NOMO-1 (cell line): ENCODE measurements around the gene CRYBB3.

Source experiments
- DNase-seq, 2 experiments: peaks; one replicate each; lab custom pipeline; 2025; ENCODE audit not compliant: unreplicated experiment in 2 of 2; lab: John Stamatoyannopoulos, UW

The CRYBB3 gene

DNA sequence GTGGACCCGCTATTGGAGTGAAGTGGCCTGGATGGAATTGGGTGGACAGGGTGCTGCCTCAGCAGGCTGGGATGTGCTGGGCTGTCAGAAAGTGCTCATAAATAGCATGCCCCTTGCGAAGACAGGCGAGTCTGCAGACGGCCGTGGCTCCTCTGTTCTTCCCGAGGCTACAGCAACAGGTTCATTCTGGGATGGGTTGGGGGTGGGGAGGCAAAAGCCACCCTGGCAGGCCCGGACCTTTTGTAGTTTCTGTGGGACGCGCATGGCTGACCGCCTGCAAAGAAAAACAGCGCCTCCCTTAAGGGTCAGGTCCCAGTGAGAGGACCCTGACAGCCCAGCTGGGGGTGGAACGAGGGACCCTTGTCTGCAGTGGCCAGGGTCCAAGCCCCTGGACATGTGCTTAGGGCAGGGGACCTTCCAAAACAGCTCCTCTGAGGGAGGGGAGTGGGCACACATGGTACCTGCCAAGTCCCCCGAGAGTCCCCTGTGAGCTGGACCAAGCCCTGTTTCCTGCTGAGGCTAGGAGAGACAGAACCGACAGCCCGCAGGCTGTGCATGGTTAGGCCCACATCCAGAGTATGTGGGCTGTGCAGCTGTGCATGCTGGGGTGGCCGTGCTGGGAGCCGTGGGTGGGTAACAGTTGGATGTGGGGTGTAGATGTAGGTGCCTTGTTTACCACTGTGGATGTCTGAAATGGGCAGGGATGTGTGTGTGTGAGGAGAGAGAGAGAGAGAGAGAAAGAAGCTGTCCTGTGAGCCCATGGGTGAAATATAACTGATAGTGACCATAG lies at the start of gene CRYBB3:
TSS of gene CRYBB3 (plus strand) at position 128 of the 790 bp plus-strand sequence. CDS start 1,539 bp downstream, outside the sequence.
- no peak for DNase-seq

DNA sequence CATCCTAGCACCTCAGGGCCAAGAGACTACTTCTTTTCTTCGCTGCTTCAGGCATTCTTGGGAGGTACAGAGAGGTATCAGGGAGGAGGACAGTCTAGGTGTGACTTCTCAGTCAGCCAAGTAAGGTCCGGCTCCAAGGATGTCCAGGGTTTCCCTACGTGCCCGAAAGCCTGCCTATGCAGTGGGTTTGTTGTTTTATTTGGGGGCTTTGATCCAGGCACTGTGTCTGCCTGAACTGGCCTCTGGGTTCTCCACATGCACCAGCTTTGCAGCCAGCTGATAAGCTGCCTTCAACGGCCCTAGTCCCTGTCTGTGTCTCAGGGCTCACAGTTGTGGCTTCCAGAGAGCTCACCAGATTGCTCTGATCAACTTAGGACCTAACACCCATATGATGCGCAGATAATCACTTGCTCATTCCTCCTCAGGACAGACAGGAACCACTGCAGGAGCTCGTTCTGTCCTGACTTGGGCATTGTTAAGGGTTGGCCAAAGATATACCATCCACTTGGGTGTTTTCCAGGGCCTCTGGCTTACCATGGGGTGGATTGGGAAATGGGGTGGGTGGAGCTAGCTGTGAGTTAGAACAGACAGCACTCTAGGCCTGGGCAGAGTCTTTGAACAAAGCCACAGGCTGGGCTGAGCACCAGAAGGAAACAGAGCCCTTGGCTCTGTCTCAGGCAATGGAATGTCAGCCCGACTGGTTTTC lies 45.5 kb upstream of the CRYBB3 start:
- DNase-seq: no peak

DNA sequence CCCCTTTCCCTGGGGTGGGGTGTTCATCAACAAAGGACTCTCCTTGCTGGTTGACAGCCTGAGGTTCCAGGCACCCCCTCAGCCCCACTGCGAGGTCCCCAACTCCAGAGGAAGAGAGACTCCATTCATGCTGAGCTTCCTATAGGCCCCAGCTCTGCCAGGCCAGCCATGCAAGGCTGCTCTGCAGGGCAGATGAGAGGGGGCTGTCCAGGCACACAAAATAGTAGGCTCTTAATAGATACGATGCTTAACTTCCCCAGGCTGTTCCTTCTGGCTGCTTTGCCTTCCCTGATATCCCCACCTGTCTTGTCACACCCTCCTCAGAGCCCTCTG lies 45.0 kb upstream of the CRYBB3 start:
- DNase-seq: no peak

DNA sequence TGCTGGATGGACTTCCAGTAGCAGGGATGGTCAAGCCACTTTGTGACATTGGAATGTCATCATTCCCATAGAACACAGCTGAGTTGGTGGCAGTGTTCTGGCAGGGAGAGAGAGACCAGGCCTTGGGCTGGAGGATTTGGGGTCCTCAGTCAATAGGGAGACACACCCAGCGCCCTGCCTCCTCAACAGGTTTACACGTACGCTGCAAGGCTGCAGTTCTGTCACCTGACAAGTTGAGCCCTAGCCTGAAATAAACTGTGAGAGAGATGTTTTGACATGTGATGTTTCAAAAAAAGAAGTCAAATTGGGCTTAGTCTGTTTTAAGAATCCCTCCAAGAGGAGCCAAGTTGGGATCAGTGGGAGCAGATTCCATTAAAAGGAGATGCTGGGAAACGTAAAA lies 42.9 kb upstream of the CRYBB3 start:
- no peak for DNase-seq

DNA sequence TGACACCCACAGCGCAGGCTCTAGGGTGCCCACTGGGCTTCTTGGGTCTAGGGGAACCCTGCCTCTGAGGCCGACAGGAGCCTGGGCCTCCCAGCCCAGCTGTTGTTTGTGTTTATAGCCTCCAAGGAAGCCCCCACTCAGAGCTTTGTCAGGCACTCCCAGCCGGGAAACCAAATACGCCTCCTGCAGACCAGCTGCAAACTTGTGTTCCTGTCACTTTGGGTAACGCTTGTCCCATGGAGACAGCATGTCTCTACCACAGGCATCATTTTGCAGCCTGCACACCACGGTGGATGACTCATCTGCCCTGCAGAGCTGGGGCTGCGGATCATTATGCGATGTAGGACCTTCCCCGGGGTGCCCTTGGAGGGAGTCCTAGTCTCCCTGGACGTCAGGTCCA lies 40.6 kb upstream of the CRYBB3 start:
- DNase-seq: no peak

DNA sequence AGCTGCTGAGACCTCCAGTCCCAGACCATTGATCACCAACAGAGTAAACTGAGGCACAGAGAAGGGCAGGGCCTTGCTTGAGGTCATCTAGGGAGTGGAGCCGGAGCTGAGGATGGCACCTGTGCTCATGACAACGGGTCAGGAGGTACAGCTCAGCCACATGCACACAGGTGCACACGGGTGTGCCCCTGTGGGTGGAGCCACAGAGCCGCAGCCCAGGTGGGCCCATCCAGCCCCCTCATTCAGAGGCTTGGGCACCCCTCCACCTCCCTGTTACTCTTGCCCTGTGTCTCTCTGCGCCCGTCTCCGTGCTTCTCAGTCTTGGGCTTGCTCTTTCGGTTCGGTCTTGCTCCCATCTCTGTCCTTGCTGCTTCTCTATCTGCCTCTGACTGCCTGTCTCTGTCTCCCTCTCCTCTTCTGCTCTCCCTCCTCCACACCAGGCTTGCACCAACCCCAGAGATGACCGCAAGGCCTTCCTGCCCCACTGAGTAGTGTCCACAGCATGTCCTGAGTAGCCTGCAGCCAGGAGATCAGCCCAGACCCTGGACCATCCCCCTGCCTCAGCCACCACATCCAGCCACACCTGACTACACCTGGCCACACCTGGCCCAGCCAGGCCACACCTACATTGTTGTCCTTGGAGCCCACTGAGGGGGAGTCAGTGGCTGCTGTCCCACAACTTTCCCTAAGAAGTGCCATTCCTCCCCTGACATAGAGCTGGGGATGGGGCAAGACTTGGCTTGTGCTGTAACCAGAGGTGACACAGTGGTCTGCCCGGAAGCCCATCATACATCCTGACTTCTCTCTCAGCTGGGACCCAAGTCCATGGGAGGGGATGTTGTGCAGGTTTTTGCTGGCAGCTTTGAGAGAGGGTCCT lies 39.3 kb upstream of the CRYBB3 start:
- DNase-seq: no peak

DNA sequence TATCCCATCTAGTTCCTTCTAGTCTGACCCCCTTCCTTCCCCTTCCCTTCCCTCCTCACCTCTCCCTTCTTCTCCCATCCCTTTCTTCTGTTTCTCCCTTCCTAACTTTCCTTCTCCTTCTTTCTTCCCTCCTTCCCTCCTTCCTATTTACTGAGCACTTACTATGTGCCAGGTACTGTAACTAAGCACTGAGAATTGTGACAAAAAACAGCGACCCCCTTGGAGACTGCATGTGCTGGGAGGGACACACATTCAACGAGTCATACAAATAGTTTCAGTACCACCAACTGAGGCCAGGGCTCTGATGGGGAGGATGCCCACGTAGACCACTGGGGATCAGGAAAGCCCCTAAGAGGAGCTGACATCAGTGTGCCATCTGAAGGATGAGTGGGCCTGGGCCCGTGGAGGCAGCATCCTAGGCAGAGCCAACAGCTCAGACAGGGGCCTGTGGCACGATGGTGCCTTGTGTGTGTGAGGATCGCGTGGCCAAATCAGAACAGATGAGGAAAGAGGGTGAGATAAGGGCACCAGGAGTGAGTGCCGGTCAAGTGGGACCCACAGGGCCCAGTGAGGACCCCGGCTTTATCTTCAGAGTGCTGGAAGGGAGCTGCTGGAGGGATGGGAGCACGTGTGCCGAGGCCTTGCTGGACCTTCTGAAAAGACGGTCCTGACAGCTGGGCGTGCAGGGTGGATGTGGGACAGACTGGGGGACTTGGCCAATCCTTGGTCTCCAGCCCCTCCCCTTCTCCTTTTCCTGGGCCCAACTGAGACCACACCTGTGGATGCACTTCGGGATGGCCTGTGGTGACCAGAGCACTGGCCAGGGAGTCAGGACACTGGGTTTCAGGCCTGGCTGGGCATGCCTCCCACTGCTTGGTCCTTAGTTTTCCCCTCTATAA lies 38.4 kb upstream of the CRYBB3 start:
- DNase-seq: no peak

DNA sequence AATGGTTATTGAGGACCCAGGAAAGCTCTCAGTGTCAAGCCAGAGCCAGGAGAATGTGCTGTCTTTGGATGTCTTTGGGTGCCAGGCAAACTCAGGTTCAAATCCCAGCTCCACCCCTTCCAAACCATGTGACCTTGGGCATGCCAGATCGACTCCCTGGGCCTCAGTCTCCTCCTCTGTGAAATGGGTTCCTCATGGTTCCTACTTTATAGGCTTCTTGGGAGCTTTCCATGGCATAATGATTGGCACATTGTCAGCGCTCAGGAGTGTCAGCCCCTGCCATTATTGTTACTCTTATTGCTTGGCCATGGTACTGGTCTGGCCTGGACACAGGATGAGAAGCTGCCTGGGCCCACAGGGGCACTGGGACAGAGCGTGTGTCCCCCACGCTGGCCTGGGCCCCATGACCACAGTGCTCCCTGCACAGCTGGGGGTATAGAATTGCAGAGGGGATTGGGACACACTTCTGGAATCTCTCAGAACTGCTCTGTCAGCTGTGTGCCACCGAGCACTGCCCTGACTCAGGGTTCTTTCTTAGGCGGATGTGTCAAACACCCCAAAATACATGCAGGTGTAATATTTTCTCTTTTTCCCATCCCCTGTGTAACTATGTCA lies 37.6 kb upstream of the CRYBB3 start:
- DNase-seq: no peak

DNA sequence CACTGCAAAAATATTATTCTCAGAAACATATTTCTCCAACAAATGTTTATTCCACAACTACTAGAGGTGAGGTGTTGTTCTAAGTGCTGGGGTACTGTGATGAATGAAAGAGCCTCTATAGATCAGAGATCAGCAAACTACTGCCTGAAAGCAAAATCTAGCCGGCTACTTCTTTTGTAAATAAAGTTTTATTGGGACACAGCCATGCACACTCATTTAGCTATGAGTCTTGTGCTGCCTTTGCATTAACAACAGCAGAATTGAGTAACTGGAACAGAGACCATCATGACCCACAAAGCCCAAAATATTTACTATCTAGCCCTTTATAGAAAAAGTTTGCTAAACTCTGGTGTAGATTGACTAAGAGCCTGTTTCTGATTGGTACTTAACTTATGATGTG lies 37.1 kb upstream of the CRYBB3 start:
- no peak for DNase-seq

DNA sequence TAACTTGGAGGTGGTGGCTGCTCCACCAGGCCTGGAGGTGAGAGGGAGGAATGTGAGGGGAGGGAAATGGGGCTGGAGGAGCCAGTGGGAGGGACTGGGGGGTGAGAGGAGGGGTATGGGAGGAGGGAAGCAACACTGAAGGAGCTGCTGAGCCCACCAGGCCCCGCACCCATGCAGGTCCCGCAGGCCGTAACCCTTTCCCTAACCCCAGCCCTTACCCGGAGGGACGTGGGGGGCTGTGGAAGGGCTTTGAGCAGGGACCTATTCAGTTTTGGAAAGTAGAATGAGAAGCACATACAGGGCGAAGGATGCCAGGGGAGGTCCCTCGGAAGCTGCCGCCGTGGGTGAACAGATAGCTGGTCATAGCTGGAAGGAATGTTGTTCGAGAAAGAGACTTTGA lies 33.9 kb upstream of the CRYBB3 start:
- no peak for DNase-seq

DNA sequence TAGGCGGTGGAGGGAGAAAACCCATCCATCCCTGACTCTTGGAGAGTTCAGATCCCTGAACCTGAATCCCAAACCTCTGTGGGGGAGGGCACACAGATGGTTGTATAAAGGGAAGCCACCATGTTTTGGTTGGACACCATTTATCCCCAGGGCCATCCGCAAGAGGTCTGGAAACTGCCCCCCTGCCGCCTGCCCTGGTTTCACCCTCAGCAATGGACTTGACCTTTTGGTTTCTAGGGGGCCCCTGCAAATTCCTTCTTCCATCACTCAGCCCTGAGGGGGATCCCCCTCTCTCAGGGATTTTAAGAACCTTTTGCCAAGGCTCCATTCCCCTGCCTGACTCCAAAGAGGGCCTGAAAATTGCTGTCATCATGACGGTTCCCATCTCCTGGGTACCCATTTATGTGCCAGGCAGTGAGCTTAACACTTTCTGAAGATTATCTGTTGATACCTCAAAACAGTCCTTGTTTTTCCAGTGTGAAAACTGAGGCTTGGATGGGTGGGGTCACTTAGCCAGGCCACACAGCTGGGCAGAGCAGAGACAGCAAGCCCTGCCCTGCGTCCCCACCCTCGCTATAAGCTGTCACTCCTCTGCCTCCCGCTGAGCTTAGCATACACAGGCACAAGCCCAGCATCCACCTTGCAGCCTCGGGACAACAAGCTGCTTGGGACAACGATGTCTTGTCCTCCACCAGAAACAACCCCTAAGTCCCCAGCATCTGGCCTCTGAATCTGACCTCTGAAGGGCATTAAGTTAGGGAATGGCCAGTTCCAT lies 33.2 kb upstream of the CRYBB3 start:
- DNase-seq: no peak

DNA sequence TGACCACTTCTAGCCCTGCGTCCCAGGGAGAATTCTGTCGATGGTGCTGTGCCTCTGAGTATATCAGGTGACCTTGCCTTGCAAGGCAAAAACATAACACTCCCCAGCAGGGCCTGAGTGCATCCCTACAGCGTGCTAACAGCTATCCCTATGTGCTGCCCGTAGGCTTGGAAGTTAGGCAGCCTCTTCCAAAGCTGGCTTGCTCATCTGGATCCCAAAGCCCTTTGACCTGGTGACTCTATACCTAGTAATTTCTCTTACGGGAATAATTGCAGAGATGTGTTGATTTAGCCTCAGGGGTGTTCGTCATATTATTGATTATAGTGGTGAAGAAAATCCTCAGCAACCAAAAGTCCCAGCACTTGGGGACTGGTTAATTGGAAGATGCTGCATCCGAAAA lies 32.6 kb upstream of the CRYBB3 start:
- no peak for DNase-seq

DNA sequence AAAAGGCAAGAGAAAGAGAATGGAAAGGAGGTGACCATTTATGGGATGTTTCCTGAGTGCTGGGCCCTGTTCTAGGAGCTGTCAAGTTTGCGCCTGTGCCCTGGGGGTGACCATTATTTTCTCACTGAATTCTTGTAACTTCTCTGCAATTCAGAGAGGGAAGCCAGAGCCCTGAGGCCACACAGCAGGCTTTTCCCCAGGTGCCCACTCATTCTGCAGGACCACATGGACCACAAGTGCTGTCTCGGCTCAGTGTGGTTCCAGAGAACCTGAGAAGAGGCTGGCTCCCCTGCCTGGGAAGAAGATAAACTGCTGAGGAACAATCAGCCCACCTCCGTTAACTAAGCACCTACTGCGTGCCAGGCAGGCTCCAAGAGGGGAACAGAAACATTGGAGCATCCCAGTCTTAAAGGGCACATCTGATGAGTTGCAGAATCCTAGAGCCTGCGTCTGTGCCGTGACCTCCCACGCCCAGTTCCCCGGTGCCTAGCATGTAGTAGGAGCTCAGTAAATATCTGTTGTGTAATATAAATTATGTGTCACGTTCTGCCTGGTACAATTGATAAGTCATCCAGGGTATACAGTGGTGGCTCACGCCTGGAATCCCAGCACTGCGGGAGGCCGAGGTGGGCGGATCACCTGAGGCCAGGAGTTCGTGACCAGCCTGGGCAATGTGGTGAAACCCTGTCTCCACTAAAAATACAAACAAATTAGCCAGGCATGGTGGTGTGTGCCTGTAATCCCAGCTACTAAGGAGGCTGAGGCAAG lies 31.6 kb upstream of the CRYBB3 start:
- no peak for DNase-seq

DNA sequence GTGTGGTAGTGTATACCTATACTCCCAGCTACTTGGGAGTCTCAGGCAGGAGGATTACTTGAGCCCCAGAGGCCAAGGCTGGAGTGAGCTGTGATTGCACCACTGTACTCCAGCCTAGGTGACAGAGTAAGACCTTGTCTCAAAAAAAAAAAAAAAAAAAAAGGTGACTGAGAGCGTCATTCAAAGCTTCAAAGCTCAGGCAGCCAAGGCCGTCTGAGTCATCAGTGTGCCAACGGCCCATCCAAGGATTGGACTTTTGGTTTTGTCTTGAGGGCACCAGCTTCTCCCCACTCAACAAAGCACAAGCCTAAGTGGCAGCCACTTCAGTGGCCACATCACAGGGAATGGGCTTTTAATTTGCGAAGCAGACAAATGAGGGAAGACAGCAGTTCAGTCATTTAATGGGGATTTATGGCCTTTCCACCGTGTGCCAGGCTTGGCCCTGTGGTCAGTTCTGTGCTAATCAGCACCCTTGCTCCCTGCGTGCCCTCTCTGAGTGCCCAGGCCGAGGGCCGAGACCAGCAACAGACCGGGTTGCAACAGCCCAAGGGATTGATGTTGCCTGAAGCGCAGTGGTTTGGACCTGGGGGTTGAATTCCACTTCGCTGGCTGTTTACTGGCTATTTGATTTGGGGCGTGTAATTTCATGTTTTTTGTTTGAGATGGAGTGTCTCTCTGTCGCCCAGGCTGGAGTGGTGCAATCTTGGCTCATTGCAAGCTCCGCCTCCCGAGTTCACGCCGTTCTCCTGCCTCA lies 30.2 kb upstream of the CRYBB3 start:
- DNase-seq: no peak

DNA sequence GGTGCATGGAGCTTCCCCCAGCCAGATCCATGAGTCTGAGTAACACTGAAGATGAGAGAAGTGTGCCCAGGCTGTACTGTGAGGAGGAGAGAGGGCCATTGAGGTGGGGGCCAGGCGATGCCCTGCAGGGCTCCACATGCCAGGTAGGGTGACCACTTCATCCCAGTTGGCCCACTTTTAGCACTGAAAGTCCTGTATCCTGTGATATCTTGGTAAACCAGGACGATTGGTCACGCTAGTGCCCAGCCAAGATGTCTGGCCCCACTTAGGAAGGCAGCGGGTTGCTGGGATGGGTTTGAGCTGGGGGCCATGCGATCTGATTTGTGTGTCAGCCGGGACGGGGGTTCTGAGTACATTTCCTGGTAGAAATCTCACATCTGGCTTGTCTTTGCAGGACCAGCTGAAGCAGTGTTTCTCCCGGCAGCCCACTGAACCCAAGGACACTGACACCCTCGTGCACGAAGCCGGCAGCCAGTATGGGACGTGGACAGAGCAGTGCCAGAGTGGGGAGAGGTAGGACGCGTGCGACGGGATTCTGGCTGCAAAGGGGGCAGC lies 29.2 kb upstream of the CRYBB3 start:
- no peak for DNase-seq

DNA sequence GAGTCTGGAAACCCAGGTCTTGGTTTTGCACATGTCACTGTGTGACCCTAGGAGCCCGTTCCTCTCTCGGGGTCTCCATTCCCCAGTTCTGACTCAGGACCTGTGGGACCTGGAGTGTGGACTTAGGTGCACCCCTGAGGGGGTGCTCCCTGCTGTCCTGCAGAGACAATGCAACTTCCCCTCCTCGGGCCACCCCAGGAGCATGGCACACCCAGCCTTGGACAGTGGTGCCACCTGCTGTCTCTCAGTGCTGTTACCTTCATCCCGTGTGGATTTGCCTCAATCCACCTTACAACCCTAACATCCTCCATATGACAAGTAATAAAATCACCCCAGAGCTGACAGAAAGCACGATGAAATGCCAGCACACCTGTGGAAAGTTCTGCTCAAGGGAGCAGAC lies 27.5 kb upstream of the CRYBB3 start:
- DNase-seq: no peak

DNA sequence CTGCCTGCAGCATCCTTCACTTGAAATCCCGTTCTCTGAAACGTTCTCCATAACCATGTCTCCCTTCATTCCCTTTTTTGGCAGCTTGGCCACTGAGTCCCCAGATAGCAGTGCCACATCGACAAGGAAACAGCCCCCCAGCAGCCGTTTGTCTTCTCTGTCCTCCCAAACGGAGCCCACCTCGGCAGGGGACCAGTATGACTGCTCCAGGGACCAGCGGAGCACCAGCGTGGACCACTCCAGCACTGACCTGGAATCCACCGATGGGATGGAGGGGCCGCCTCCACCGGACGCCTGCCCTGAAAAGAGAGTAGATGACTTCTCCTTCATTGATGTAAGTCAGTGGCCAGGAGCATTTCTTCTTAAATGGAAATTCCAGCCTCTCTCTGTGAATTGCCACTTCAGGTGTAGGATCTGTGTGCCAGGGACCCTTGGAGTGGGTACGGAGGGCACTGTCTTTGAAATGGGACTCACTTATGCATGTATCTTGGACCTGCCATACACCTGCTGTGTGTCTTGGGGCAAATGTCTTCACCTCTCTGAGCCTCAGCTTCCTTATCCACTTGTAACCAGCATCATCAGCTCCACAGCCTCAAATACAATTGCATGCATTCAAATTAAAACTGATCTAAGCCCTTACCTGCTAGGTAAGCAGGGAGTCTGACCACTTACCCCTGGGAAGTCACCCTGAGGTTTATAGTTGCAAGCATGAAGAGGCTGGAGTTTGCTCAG lies 25.3 kb upstream of the CRYBB3 start:
- DNase-seq: no peak
